HG03558 (cell line): ENCODE data around the gene DAZAP1.

ENCODE experiments used
- ATAC-seq: cut with Tn5 transposase; IDR thresholded peaks from one replicate; pipeline ENCODE4 v1.9.1; 2021; ENCODE audit warnings: moderate number of reproducible peaks; ENCODE audit not compliant: unreplicated experiment; ENCODE audit errors: extremely low read depth

The DAZAP1 gene

GRCh38 chr19:1407528-1408299 lies at the start of gene DAZAP1:
Gene DAZAP1 (plus strand): TSS chr19:1407586. CDS start chr19:1407774, 188 bp downstream.
- ATAC-seq: peak; percentile 4

DNA sequence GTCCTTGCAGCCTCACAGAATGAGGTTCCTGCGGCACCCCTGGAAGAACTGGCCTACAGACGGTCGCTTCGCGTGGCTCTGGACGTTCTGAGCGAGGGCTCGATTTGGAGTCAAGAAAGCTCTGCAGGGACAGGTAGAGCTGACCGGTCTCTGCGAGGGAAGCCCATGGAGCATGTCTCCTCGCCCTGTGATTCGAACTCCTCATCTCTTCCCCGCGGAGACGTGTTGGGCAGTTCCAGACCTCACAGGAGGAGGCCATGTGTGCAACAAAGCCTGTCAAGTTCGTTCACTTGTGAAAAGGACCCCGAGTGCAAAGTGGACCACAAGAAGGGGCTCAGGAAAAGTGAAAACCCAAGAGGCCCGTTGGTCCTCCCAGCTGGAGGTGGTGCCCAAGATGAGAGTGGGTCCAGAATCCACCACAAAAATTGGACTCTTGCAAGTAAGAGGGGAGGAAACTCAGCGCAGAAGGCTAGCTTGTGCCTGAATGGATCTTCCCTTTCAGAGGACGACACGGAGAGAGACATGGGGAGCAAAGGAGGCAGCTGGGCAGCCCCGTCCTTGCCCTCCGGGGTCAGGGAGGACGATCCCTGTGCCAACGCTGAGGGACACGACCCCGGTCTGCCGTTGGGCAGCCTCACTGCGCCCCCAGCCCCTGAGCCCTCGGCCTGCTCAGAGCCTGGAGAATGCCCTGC lies 47.1 kb upstream of the DAZAP1 start:
- ATAC-seq: no peak

- no peak for ATAC-seq
Observed at GRCh38 chr19:1360818-1361461, 46.4 kb upstream of the DAZAP1 start.

GRCh38 chr19:1361601-1362386 lies 45.6 kb upstream of the DAZAP1 start:
- ATAC-seq: no peak

DNA sequence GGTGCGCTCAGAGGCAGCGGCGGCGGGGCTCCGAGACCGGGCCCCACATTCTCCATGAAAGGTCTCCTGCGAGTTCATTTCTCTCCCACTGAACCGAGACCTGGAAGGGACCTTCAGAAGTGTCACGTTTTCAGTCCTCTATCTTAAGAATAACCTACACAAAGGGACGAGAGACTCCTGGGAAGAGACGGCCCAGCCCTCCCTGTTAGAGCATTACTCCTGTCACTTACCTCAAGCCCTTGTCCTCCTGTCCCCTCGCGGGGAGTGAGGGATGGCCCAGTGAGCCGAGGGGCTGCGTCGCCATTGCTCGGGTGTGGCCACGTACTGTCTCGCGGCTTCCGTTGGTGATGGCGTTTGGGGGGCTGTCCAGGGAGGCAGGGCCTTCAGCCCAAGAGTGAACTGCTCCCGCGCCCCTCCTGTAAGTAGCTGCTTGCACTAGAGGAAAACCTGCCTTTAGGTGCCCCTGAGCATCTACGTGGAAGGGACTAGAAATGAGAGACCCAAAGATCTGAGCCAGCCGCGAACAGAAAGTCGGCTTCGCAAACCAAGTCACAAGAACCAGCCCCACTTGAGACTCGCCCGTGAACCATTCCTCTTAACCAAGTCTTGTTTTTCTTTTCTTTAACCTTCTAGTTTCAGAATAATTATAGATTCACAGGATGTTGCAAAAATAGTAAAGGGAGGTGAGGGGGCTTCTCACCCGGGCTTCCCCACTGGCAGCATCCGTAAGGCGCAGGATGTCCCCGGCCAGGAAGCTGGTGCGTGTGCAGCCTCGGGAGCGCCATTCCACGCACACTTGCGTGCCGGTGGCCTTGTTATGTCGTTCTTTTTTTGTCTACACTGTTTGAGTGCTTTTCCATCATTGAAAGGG lies 44.8 kb upstream of the DAZAP1 start:
- ATAC-seq: no peak

GRCh38 chr19:1363599-1363998 lies 43.8 kb upstream of the DAZAP1 start:
- no peak for ATAC-seq

DNA sequence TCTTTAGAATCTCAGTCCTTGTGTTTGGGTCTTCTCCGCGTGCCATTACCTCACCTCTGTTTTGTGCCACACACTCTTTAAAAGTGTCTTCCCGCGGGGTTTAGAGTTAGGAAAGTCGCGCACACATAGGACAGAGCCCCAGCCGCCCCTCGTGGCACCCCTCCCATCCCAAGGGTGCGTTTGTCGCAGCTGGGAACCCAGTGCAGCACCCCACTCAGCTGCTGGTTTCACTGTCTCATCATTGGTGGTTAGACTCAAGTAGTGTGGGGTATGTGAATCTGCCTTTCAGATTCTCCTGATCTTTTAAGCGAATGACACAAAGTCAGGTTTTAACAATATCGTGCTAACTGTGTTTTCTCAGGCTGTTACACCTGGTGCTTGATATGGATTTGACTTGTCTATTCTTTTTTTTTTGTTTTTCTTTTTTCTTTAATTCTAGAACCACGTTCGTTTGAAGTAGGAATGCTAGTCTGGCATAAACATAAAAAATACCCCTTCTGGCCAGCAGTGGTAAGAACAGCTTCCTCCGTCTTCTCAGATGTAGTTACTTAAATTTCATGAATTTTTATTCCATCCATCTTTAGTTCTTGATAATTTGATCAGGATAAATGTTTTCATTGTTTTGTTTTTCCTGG lies 43.2 kb upstream of the DAZAP1 start:
- no peak for ATAC-seq

GRCh38 chr19:1365319-1366269 lies 41.8 kb upstream of the DAZAP1 start:
- ATAC-seq: no peak

- ATAC-seq: no peak
Observed at GRCh38 chr19:1366296-1366695, 41.1 kb upstream of the DAZAP1 start.

DNA sequence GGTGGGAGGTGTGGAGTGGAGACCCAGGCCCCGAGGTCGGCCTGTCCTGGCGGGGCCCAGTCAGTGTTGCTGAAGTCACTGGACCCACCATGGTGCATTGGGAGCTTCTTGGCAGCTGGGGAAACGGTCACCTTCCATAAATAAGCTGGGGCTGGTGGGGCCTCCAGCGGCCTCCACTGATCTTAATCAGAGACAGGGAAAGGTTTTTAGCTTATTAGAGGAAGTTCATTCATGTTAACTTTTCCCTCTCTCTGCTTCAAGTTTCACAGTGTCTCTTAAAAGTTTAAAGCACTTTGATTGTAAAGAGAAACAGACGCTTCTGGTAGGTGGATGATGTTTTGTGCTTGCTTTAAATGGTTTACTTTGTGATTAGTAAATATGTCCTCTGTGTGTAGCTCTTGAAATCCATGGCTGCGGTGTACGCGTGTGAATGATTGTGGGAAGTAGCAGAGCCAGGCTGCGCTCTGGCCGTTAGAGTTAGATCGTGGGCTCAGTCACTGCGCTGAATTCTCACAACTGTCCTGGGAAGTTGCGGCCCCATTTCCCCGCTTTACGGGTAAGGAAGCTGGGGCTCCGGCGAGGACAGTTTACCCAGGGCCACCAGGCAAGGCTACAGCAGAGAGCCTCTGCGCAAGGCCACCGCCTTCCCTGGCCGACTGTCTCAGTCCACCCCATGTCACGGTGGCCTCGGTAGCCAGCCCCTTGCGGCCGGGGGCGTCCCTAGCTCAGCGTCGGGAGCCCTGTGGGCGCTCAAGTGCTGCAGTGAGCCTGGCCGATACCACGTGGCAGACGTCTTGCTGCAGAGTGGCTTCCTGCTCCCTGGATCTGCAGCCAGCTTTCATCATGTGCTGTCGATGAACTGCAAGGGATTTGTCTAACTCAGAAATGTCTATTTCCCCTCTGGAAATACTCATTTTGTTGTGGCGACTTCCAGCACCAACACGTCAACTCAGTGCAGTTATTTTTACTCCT lies 40.2 kb upstream of the DAZAP1 start:
- no peak for ATAC-seq

GRCh38 chr19:1369214-1369805 lies 38.1 kb upstream of the DAZAP1 start:
- no peak for ATAC-seq

DNA sequence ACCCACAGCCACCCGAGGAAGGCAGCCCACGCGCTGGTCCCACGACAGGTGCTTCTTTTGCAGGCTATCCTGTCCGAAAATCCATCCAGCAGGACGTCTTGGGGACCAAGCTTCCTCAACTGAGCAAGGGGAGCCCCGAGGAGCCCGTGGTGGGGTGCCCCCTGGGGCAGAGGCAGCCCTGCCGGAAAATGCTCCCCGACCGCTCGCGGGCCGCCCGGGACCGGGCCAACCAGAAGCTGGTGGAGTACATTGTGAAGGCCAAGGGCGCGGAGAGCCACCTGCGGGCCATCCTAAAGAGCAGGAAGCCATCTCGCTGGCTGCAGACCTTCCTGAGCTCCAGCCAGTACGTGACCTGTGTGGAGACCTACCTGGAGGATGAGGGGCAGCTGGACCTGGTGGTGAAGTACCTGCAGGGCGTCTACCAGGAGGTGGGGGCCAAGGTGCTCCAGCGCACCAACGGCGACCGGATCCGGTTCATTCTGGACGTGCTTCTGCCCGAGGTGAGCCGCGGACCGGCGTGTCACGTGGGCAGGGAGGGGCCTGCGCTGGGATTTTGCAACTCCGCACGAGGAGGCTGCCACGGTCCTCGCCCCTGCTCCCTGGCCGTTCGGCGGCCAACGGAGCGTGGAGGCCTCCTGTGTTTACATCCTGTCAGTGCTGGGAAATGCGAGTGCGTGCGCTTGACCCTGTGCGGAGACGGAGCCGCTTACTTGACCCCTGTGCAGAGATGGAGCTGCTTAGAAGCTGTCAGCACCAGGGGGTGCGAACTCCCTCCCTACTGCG lies 36.6 kb upstream of the DAZAP1 start:
- ATAC-seq: no peak

GRCh38 chr19:1373042-1373533 lies 34.3 kb upstream of the DAZAP1 start:
- ATAC-seq: no peak

DNA sequence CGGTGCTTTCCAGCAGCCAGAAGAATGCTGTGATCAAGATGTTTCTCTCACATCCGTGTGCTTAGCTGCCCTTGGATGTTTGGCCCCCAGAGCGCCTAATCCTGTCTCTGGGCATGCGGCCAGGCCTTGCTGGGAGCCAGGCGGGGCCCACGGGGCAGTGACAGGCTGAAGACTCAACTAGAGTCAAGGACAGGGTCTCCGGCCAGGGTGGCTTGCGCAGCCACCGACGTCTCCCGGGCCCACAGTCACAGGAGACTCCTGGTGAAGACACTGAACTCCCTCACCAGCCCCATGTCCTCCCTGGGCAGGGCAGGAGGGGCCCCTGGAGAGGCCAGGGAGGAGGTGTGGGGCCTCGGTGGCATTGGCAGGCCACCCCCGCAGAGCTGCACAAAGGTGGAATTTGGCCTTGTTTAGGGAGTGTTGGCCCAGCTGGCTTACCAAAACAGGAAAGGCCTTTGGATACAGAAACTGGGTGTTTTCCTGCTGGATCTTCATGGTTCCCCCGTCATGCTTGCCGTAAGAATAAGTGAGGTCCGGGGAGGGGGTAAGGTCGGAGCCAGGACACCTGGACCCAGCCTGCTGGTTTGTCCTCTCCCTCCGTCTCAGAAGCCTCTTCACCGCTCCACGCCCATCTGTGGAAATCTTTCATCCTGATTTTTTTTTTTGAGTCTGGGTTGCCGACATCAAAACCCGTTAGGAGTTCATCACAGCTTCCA lies 33.7 kb upstream of the DAZAP1 start:
- ATAC-seq: no peak

- no peak for ATAC-seq
Observed at GRCh38 chr19:1374250-1374577, 33.2 kb upstream of the DAZAP1 start.
